Stimulated activated CD8-positive, alpha-beta memory T cell treated with anti-CD3 and anti-CD28 coated beads, Interleukin-7, amount 100 ng/mL, for 24 hours (primary cell): ENCODE results near the gene MTMR12.
"Not testable (repeated sequence)": the region's sequence is repeated elsewhere in the genome, so short reads cannot be mapped to it uniquely, and the experiment has no call there.

Experiments
- DNase-seq: peaks from one replicate; pipeline ENCODE4 v3.0.0-alpha.2; 2020; ENCODE audit warnings: low read depth

Gene MTMR12

GRCh38 chr5:32297181-32298058 is 15.3 kb downstream of the MTMR12 start:
- DNase-seq: no peak

- not testable (repeated sequence) for DNase-seq
These were observed 16.6 kb downstream of the MTMR12 start for GRCh38 chr5:32295966-32296772.

GRCh38 chr5:32291591-32291990 is 21.1 kb downstream of the MTMR12 start:
- DNase-seq: no peak

GRCh38 chr5:32290922-32291321 is 21.8 kb downstream of the MTMR12 start:
- no peak for DNase-seq

- not testable (repeated sequence) for DNase-seq
These were observed 22.2 kb downstream of the MTMR12 start for GRCh38 chr5:32290501-32290900.

GRCh38 chr5:32289986-32290385 is 22.8 kb downstream of the MTMR12 start:
- not testable (repeated sequence) for DNase-seq

- DNase-seq: not testable (repeated sequence)
These were observed 24.6 kb downstream of the MTMR12 start for GRCh38 chr5:32288135-32288534.

GRCh38 chr5:32287525-32287924 is 25.2 kb downstream of the MTMR12 start:
- not testable (repeated sequence) for DNase-seq

GRCh38 chr5:32285510-32286138 is 27.1 kb downstream of the MTMR12 start:
- DNase-seq: no peak

GRCh38 chr5:32283539-32284377 is 29.0 kb downstream of the MTMR12 start:
- no peak for DNase-seq

GRCh38 chr5:32283061-32283460 is 29.7 kb downstream of the MTMR12 start:
- DNase-seq: no peak

- DNase-seq: no peak
These were observed 30.1 kb downstream of the MTMR12 start for GRCh38 chr5:32282633-32283032.

GRCh38 chr5:32281378-32282133 is 31.2 kb downstream of the MTMR12 start:
- not testable (repeated sequence) for DNase-seq

GRCh38 chr5:32280656-32281081 is 32.1 kb downstream of the MTMR12 start:
- no peak for DNase-seq

GRCh38 chr5:32279786-32280185 is 33.0 kb downstream of the MTMR12 start:
- DNase-seq: no peak

GRCh38 chr5:32279223-32279622 is 33.5 kb downstream of the MTMR12 start:
- DNase-seq: no peak

- DNase-seq: no peak
These were observed 34.3 kb downstream of the MTMR12 start for GRCh38 chr5:32278406-32278805.

GRCh38 chr5:32277798-32278197 is 34.9 kb downstream of the MTMR12 start:
- no peak for DNase-seq

GRCh38 chr5:32276173-32276853 is 36.4 kb downstream of the MTMR12 start:
- no peak for DNase-seq

GRCh38 chr5:32275396-32275741 is 37.4 kb downstream of the MTMR12 start:
- no peak for DNase-seq
